Mucosa of rectum (tissue), 2 donors: ENCODE measurements around the gene CDC14B.
A peak's percentile ranks its signal among the peaks of the same experiment; 100 is the strongest.

Experiments
- H3K27ac ChIP-seq, 2 donors: one replicate each; pipeline ENCODE4 v1.7.0; 2013; ENCODE audit warnings: inconsistent platforms in 2 of 2, low read depth in 2 of 2, low read length in 2 of 2
- H3K27me3 ChIP-seq, 2 donors: one replicate each; pipeline ENCODE4 v1.7.0; 2013; ENCODE audit warnings: low read length in 2 of 2; ENCODE audit not compliant: control insufficient read depth in 2 of 2, insufficient read depth in 2 of 2
- H3K36me3 ChIP-seq, 2 donors: one replicate each; pipeline ENCODE4 v1.7.0; 2013; ENCODE audit warnings: low read length in 2 of 2; ENCODE audit not compliant: control insufficient read depth in 2 of 2, insufficient read depth in 2 of 2
- H3K4me1 ChIP-seq, 2 donors: one replicate each; pipeline ENCODE4 v1.7.0; 2013; ENCODE audit warnings: low read length in 2 of 2, mild to moderate bottlenecking in 1 of 2; ENCODE audit not compliant: control insufficient read depth in 2 of 2, insufficient read depth in 2 of 2
- H3K4me3 ChIP-seq, 2 donors: one replicate each; pipeline ENCODE4 v1.7.0; 2013; ENCODE audit warnings: low read length in 2 of 2
- H3K9ac ChIP-seq, 2 donors: one replicate each; pipeline ENCODE4 v1.7.0; 2013; ENCODE audit warnings: low read length in 2 of 2, low read depth in 1 of 2, mild to moderate bottlenecking in 1 of 2
- H3K9me3 ChIP-seq, 2 donors: one replicate each; pipeline ENCODE4 v1.7.0; 2013; ENCODE audit warnings: low read length in 2 of 2; ENCODE audit not compliant: control insufficient read depth in 2 of 2
- donor health status: healthy.
- donor health status: Normal muscosa, but diverticular disease.

The CDC14B gene

GRCh38 chr9:96612966-96613589, 6.6 kb downstream of the CDC14B start:
- Histone ChIP-seq H3K36me3 (no peaks in the 10 kb centered on the region), H3K27me3 (no peaks in the 10 kb centered on the region), H3K9me3 (no peaks in the 10 kb centered on the region), H3K9ac (no peak overlapping the region), H3K4me1 (peaks cover 0 to 2% of the 10 kb centered on the region in 2 donors), H3K4me3 (no peak overlapping the region), H3K27ac (no peak overlapping the region)

GRCh38 chr9:96612105-96612965, 7.3 kb downstream of the CDC14B start:
- H3K9me3 ChIP-seq: no peaks in the 10 kb centered on the region
- H3K9ac ChIP-seq: peak overlapping the region in 1 of 2 donors; percentile 17
- peaks cover 0 to 2% of the 10 kb centered on the region in 2 donors for H3K4me1 ChIP-seq
- H3K36me3 ChIP-seq: no peaks in the 10 kb centered on the region
- peak overlapping the region in 1 of 2 donors; percentile 40 for H3K4me3 ChIP-seq
- H3K27ac ChIP-seq: peak overlapping the region in 1 of 2 donors; percentile 4
- H3K27me3 ChIP-seq: no peaks in the 10 kb centered on the region

GRCh38 chr9:96611302-96611701, 8.3 kb downstream of the CDC14B start:
- Histone ChIP-seq H3K9me3 (no peaks in the 10 kb centered on the region), H3K4me3 (no peak overlapping the region), H3K9ac (no peak overlapping the region), H3K4me1 (peaks cover 0 to 2% of the 10 kb centered on the region in 2 donors), H3K27ac (no peak overlapping the region), H3K27me3 (no peaks in the 10 kb centered on the region), H3K36me3 (no peaks in the 10 kb centered on the region)

- H3K36me3 ChIP-seq: no peaks in the 10 kb centered on the region
- no peak overlapping the region for H3K4me3 ChIP-seq
Observed at GRCh38 chr9:96609732-96610131, 9.9 kb downstream of the CDC14B start.

GRCh38 chr9:96607971-96608370, 11.7 kb downstream of the CDC14B start:
- Histone ChIP-seq H3K27ac (no peak overlapping the region), H3K36me3 (no peaks in the 10 kb centered on the region), H3K9me3 (no peaks in the 10 kb centered on the region), H3K4me3 (no peak overlapping the region), H3K4me1 (peaks cover 0 to 2% of the 10 kb centered on the region in 2 donors), H3K9ac (no peak overlapping the region), H3K27me3 (no peaks in the 10 kb centered on the region)

More at GRCh38 chr9:96609732-96610131, 9.9 kb downstream of the CDC14B start:
- H3K27ac ChIP-seq: no peak overlapping the region
- no peak overlapping the region for H3K9ac ChIP-seq
- H3K4me1 ChIP-seq: peaks cover 0 to 2% of the 10 kb centered on the region in 2 donors
- H3K27me3 ChIP-seq: no peaks in the 10 kb centered on the region
- no peaks in the 10 kb centered on the region for H3K9me3 ChIP-seq

GRCh38 chr9:96605328-96605727, 14.3 kb downstream of the CDC14B start:
- Histone ChIP-seq H3K27me3 (no peaks in the 10 kb centered on the region), H3K9ac (no peak overlapping the region), H3K27ac (no peak overlapping the region), H3K4me1 (no peaks in the 10 kb centered on the region), H3K36me3 (no peaks in the 10 kb centered on the region), H3K4me3 (no peak overlapping the region), H3K9me3 (no peaks in the 10 kb centered on the region)

- Histone ChIP-seq H3K4me3 (no peak overlapping the region), H3K9ac (no peak overlapping the region), H3K4me1 (no peaks in the 10 kb centered on the region), H3K27me3 (no peaks in the 10 kb centered on the region), H3K36me3 (no peaks in the 10 kb centered on the region), H3K27ac (no peak overlapping the region), H3K9me3 (no peaks in the 10 kb centered on the region)
Observed at GRCh38 chr9:96604004-96604319, 15.7 kb downstream of the CDC14B start.

GRCh38 chr9:96603305-96604003, 16.2 kb downstream of the CDC14B start:
- H3K4me3 ChIP-seq: no peak overlapping the region
- no peaks in the 10 kb centered on the region for H3K36me3 ChIP-seq
- H3K9me3 ChIP-seq: no peaks in the 10 kb centered on the region
- no peaks in the 10 kb centered on the region for H3K4me1 ChIP-seq
- no peak overlapping the region for H3K9ac ChIP-seq
- no peaks in the 10 kb centered on the region for H3K27me3 ChIP-seq
- no peak overlapping the region for H3K27ac ChIP-seq

- Histone ChIP-seq H3K27ac (no peak overlapping the region), H3K36me3 (no peaks in the 10 kb centered on the region), H3K9me3 (no peaks in the 10 kb centered on the region), H3K4me1 (no peaks in the 10 kb centered on the region), H3K4me3 (no peak overlapping the region), H3K9ac (no peak overlapping the region), H3K27me3 (no peaks in the 10 kb centered on the region)
Observed at GRCh38 chr9:96599298-96599697, 20.3 kb downstream of the CDC14B start.

- Histone ChIP-seq H3K4me3 (no peak overlapping the region), H3K27me3 (no peaks in the 10 kb centered on the region), H3K9ac (no peak overlapping the region), H3K4me1 (no peaks in the 10 kb centered on the region), H3K36me3 (no peaks in the 10 kb centered on the region), H3K9me3 (no peaks in the 10 kb centered on the region), H3K27ac (no peak overlapping the region)
Observed at GRCh38 chr9:96596601-96597111, 23.0 kb downstream of the CDC14B start.
